Esophagus squamous epithelium (tissue), 5 donors: ENCODE data around the gene SLC27A1. TPM values are rescaled to one million over a fixed set of nuclear protein-coding genes. Genes with fewer than 3 reads are reported as not detected.

Experiments used
- DNase-seq: peaks from one replicate; lab custom pipeline; 2025; lab: John Stamatoyannopoulos, UW
- H3K27ac ChIP-seq, 4 donors: fragments of 200-600 bp; sonication (generic); one replicate each; pipeline ENCODE4 v1.5.1; 2016 to 2019; ENCODE audit warnings: mild to moderate bottlenecking in 1 of 4
- H3K27me3 ChIP-seq, 4 donors: fragments of 200-600 bp; sonication (generic); 1 replicate in 3 of 4; 2 replicates in 1 of 4; pipeline versions ENCODE4 v1.5.1 to v1.6.0; 2017 to 2021; ENCODE audit warnings: antibody characterized with exemption in 1 of 4
- H3K36me3 ChIP-seq, 3 donors: fragments of 200-600 bp; sonication (generic); one replicate each; pipeline ENCODE4 v1.5.1; 2016 to 2019
- H3K4me1 ChIP-seq, 3 donors: fragments of 200-600 bp; sonication (generic); one replicate each; pipeline ENCODE4 v1.5.1; 2017 to 2019
- H3K4me3 ChIP-seq, 4 donors: fragments of 200-600 bp; sonication (generic); 1 replicate in 3 of 4; 2 replicates in 1 of 4; pipeline ENCODE4 v1.5.1; 2016 to 2019; ENCODE audit warnings: mild to moderate bottlenecking in 2 of 4, moderate library complexity in 1 of 4
- H3K9me3 ChIP-seq, 3 donors: fragments of 200-600 bp; sonication (generic); one replicate each; pipeline ENCODE4 v1.5.1; 2016 to 2019
- POLR2A ChIP-seq, 4 donors: fragments of 450-650 bp; IDR thresholded peaks; one replicate each; pipeline ENCODE4 v1.6.1; 2017; ENCODE audit warnings: antibody characterized with exemption in 4 of 4, mild to moderate bottlenecking in 4 of 4, moderate library complexity in 3 of 4
- WGBS, 2 donors: methylation state at CpG; one replicate each; pipeline ENCODE4 v1.1.5; 2018; 5-methylcytosine and 5-hydroxymethylcytosine counted together
- intact Hi-C: fragments of 100-400 bp; cut with DNase I; formaldehyde crosslinking; loops from one replicate; pipeline ENCODE4 v1.15.0; 2022
- total RNA-seq, 4 donors: library from RNA; depleted of rRNA; stranded (reverse); fragments of >200 nt; gene quantifications; one replicate each; pipeline ENCODE4 v1.1.0, GENCODE V29; 2016
- TF ChIP-seq, protein P1 (sequence below), 6 experiments: fragments of 450-650 bp in 4 of 6; fragments of 200-600 bp in 2 of 6; sonication (generic) in 2 of 6; IDR thresholded peaks; one replicate each; pipeline ENCODE4 v1.5.1; 2016 to 2019; ENCODE audit warnings: antibody characterized with exemption in 6 of 6, mild to moderate bottlenecking in 4 of 6, moderate library complexity in 4 of 6
- donor health status: DM: yes; HTN: yes; CAD: no.

The SLC27A1 gene
- total RNA-seq, 4 donors from 2014 or later, result 4.1 to 19.5 (median 8.7) TPM

DNA sequence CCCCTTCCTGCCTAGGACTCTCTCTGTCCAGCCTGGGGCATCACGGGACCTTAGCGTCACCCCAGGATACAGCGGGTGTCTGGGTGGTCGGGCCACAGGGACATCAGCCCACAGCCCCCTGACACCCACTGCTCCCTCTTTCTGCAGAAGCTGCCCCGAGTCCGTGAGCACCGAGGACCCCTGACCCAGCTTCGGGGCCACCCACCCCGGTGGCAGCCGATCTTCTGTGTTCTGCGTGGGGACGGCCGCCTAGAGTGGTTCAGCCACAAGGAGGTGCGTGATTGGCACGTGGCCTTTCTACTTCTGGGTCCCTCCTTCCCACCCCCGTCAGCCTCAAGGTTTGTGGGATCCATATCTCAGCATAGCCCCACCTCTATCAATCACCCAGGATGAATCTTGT, 61.8 kb downstream of the SLC27A1 start:
- peaks cover 0 to 9% (median 0%) of the 10 kb centered on the region in 3 donors for H3K9me3 ChIP-seq
- TF ChIP-seq POLR2A (IDR thresholded peaks at IDR 0.05), result no peak
- TF ChIP-seq, protein P1, sequence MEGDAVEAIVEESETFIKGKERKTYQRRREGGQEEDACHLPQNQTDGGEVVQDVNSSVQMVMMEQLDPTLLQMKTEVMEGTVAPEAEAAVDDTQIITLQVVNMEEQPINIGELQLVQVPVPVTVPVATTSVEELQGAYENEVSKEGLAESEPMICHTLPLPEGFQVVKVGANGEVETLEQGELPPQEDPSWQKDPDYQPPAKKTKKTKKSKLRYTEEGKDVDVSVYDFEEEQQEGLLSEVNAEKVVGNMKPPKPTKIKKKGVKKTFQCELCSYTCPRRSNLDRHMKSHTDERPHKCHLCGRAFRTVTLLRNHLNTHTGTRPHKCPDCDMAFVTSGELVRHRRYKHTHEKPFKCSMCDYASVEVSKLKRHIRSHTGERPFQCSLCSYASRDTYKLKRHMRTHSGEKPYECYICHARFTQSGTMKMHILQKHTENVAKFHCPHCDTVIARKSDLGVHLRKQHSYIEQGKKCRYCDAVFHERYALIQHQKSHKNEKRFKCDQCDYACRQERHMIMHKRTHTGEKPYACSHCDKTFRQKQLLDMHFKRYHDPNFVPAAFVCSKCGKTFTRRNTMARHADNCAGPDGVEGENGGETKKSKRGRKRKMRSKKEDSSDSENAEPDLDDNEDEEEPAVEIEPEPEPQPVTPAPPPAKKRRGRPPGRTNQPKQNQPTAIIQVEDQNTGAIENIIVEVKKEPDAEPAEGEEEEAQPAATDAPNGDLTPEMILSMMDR (IDR thresholded peaks at IDR 0.05), result no peak
- H3K36me3 ChIP-seq, result no peaks in the 10 kb centered on the region
- no peaks in the 10 kb centered on the region for H3K4me1 ChIP-seq
- H3K4me3 ChIP-seq, result no peak overlapping the region
- H3K27ac ChIP-seq, result no peak overlapping the region
- peaks cover 0 to 28% (median 2%) of the 10 kb centered on the region in 4 donors for H3K27me3 ChIP-seq
- 68 to 80% methylated on average over 10 to 11 of the region's 16 CpGs for WGBS, 2 donors
- intact Hi-C loops, result no loop called here
- DNase-seq, result no peak

DNA sequence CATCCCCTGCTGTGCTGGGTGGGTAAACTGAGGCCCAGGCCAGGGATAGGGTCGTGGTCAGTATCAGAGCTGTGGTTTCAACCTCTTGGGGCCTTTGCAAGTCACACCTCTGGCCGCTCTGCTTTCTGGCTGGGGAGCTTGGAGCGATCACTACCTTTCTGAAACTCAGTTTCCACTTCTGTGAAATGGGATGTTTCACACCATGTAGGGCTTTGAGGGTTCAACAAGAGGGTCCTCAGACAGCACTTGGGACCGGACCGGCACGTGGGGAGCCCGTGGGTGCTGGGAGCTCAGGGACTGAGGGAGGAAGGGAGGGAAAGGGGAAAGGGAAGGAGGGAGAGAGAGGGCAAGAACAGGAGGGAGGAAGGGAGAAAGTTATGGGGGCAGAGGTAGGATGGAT, 62.2 kb downstream of the SLC27A1 start:
- intact Hi-C loops, result no loop called here
- Histone ChIP-seq H3K36me3 (no peaks in the 10 kb centered on the region), H3K27me3 (peaks cover 0 to 27% (median 2%) of the 10 kb centered on the region in 4 donors), H3K4me1 (no peaks in the 10 kb centered on the region), H3K27ac (no peak overlapping the region), H3K4me3 (no peak overlapping the region), H3K9me3 (peaks cover 0 to 9% (median 0%) of the 10 kb centered on the region in 3 donors)
- TF ChIP-seq, protein P1 (IDR thresholded peaks at IDR 0.05), result no peak
- TF ChIP-seq POLR2A (IDR thresholded peaks at IDR 0.05), result no peak
- no peak for DNase-seq
- WGBS, 2 donors, result 49 to 50% methylated on average over 4 to 5 of the region's 7 CpGs

DNA sequence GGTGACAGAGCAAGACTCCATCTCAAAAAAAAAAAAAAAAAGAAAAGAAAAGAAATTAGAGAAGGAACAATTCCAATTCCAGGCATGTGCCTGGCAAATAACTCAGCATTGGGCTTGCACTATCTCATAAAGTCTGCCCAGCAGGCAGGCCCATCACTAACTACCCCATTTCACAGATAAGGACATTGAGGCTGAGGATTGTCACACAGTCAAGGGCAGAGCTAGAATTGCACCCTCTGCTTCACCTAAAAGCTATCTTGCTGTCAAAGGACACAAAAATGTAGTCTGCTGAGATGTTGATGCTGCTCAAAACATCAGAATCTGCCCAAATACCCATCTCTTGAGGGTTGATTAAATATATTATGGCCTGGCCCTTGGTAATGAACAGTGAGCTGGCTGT, 64.4 kb downstream of the SLC27A1 start:
- H3K36me3 ChIP-seq, result no peaks in the 10 kb centered on the region
- H3K9me3 ChIP-seq, result no peaks in the 10 kb centered on the region
- intact Hi-C loops, result no loop called here
- no peak for DNase-seq
- no peak overlapping the region for H3K27ac ChIP-seq
- TF ChIP-seq, protein P1 (IDR thresholded peaks at IDR 0.05), result no peak
- no peak for TF ChIP-seq POLR2A (IDR thresholded peaks at IDR 0.05)
- peaks cover 9 to 15% (median 11%) of the 10 kb centered on the region in 3 donors for H3K4me1 ChIP-seq
- peaks cover 0 to 5% (median 0%) of the 10 kb centered on the region in 4 donors for H3K27me3 ChIP-seq
- no peak overlapping the region for H3K4me3 ChIP-seq

DNA sequence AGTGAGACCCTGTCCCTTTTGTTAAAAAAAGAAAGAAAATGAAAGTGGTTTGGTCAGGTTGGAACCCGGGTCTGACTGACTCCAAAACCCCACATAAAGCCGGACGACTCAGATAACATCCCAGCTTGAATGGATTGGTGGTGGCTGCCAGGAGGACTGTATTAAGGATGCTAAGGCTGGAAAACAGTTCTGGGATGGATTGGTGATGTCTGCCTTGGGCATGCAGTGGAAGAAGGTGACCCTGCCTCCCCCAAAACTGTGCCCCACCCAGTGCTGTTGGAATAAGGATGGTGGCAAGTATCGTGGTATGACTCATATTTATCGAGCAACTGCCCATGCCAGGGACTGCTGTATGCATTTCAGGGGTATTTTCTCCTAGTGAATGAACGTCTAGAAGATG, 66.6 kb downstream of the SLC27A1 start:
- no peak overlapping the region for H3K4me3 ChIP-seq
- DNase-seq, result no peak
- TF ChIP-seq, protein P1 (IDR thresholded peaks at IDR 0.05), result no peak
- TF ChIP-seq POLR2A (IDR thresholded peaks at IDR 0.05), result no peak
- H3K36me3 ChIP-seq, result no peaks in the 10 kb centered on the region
- H3K9me3 ChIP-seq, result no peaks in the 10 kb centered on the region
- H3K27ac ChIP-seq, result no peak overlapping the region
- intact Hi-C loops, result no loop called here
- H3K27me3 ChIP-seq, result no peaks in the 10 kb centered on the region
- WGBS, 2 donors, result 42 to 52% methylated on average over 6 of the region's 6 CpGs
- peaks cover 9 to 16% (median 11%) of the 10 kb centered on the region in 3 donors for H3K4me1 ChIP-seq

DNA sequence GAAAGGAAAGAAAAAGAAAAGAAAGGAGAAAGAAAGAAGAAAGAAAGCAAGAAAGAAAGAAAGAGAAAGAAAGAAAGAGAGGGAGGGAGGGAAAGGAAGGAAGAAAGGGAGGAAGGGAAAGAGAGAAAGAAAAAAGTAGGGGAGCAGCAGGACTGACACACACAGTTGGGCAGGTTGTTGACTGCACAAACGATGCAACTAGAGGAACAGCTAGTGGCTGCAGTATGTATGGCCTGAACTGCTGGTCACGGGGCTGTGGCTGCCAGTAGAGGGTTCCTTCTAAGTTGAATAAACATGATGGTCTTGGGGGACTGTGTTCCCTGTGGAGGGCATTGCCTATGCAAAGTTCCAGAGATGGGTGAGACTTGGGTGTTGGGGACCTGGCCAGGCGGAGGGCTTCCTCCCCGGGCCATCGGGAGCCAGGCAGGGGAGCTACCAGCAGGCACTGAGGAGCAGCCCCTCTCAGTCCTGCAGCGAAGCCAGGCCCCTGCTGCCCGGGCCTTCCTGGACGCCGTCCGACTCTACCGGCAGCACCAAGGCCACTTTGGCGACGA, 68.4 kb downstream of the SLC27A1 start:
- Histone ChIP-seq H3K27ac (peak overlapping the region in 3 of 4 donors; percentile 61 to 77 (median 71)), H3K4me1 (peaks cover 9 to 16% (median 11%) of the 10 kb centered on the region in 3 donors), H3K36me3 (no peaks in the 10 kb centered on the region), H3K4me3 (peak overlapping the region; percentile 31 to 70 (median 50)), H3K9me3 (no peaks in the 10 kb centered on the region), H3K27me3 (no peaks in the 10 kb centered on the region)
- TF ChIP-seq, protein P1 (IDR thresholded peaks at IDR 0.05), result no peak
- no peak for TF ChIP-seq POLR2A (IDR thresholded peaks at IDR 0.05)
- 13 to 28% methylated on average over 2 to 11 of the region's 13 CpGs for WGBS, 2 donors
- intact Hi-C loops, result no loop called here
- no peak for DNase-seq
